Suppressor macrophage treated with lipopolysaccharide for 1 hour (primary cell): ENCODE results near the gene PRPF39.
"Not testable (repeated sequence)": the region's sequence is repeated elsewhere in the genome, so short reads cannot be mapped to it uniquely, and the experiment has no call there.

ENCODE experiments used
- DNase-seq, 3 donors: peaks; one replicate each; pipeline ENCODE4 v3.0.0-alpha.2; 2020 to 2022

The PRPF39 gene, protein sequence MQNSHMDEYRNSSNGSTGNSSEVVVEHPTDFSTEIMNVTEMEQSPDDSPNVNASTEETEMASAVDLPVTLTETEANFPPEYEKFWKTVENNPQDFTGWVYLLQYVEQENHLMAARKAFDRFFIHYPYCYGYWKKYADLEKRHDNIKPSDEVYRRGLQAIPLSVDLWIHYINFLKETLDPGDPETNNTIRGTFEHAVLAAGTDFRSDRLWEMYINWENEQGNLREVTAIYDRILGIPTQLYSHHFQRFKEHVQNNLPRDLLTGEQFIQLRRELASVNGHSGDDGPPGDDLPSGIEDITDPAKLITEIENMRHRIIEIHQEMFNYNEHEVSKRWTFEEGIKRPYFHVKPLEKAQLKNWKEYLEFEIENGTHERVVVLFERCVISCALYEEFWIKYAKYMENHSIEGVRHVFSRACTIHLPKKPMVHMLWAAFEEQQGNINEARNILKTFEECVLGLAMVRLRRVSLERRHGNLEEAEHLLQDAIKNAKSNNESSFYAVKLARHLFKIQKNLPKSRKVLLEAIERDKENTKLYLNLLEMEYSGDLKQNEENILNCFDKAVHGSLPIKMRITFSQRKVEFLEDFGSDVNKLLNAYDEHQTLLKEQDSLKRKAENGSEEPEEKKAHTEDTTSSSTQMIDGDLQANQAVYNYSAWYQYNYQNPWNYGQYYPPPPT

DNA sequence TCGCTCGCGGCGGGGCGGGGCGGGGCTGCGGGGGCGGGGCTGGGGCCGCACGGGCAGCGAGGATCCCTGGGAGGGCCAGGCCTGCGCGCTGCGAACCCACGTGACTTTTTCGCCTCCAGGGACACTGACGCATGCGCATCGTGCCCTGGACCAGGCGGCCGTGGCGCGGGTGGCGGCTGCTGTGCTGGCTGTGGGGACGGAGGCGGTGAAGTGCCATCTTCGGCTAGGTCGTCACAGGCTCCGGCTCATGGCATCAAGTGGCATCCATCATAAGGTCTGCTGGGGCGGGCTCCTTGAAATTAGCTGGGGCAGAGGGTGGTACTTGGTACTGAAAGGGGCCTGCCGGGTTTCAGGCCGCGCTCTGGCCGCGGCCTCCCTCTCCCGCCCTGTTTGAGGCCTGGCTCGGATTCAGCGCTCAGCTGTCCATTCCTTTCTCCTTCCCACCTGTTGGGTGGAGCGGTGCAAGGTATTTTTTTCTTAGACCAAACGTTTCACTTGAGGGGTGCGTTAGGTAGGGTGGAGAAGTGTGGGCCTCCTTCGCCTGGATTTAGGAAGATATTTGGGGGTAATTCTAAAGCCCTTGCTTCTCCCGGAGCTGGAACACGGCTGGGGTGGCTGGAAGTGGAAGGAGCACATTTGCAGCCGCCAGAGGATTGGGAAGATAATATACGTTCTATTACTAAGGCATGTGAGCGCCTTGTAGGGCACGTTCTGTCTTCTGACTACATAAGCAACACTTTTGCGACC is at the start of gene PRPF39:
PRPF39 (plus strand) TSS at position 141 of the 747 bp plus-strand sequence. CDS start 11,124 bp downstream, outside the sequence.
- peak; percentile 97 to 99 (median 98) for DNase-seq

DNA sequence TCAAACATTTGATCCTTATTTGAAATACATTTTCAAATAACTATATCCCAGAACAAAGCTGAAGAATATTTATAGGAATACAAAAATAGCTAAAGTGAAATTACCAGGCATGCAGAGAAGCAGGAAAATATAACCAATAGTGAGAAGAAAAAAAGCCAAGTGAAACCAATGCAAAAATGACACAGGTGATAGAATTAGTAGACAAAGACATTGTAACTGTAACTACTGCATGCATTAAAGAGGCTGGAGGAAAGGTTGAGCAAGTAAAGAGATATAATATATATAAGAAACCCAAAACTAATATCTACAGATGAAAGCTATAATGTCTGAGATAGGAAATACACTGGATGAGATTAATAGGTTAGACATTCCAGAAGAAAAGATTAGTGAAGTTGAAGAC is 49.2 kb upstream of the PRPF39 start:
- DNase-seq: no peak

DNA sequence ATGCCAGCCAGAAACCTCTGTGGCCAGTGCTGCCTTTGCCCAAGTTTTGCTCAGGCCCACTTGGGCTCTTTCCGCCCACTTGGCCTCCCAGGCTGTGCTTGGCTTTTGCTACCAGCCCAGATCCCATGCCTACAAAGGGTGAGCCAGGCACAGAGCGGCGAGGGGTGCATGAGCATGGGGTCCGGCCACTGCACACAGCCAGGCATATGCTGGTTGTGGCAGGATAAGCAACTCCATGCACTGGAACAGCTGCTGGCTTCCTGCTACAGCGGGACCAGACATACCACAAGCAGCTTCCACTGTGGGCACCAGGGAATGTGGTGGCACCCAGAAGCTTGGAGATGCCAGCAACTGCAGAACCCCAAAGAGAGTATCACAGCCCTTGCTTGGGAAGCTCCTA is 45.7 kb upstream of the PRPF39 start:
- no peak for DNase-seq

DNA sequence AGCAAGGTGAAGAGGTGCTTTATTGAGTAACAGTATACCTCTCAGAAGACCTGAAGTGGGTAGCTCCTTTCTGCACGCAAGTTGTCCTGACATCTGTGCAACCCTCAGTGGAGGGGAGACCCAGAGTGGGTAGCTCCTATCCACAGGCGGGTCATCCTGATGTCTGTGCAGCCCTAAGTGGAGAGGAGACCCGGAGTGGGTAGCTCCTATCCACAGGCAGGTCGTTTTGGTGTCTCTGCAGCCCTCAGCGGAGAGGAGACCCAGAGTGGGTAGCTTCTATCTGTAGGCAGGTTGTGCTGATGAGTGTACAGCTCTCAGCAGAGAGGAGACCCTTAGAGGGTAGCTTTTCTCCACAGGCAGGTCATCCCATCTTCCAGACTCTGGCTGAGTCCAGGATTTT is 45.1 kb upstream of the PRPF39 start:
- DNase-seq: no peak

DNA sequence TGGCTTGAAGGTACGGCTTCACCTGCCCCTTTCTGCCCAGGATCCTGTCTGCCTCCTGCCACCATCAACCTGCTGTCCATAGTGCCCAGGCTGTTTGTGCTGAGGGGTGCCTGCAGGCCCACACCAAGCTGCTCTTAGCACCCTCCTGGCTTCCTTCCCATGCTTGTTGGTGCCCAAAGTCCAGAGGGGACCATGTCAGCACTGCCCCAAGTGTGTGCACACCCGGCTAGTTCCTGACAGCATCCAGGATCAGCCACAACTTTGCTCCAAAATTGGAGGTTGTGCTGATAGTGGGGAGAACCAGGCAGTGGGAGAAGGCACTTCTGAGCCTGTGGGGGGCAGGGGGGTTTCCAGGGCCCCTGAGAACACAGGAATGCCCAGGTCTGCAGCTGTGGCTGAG is 44.5 kb upstream of the PRPF39 start:
- DNase-seq: no peak

DNA sequence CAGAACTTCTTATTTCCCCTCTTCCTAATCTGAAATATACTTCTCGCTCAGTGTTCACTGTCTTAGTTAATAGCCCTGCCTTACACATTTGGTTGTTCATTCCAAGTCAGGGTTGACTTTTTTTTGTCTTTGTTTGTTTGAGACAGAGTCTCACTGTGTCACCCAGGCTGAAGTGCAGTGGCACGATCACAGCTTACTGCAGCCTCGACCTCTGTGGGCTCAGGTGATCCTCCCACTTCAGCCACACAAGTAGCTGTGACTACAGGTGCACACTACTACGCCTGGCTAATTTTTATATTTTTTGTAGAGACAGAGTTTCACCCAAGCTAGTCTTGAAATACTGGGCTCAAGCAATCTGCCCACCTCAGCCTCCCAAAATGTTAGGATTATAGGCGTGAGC is 42.3 kb upstream of the PRPF39 start:
- no peak for DNase-seq

DNA sequence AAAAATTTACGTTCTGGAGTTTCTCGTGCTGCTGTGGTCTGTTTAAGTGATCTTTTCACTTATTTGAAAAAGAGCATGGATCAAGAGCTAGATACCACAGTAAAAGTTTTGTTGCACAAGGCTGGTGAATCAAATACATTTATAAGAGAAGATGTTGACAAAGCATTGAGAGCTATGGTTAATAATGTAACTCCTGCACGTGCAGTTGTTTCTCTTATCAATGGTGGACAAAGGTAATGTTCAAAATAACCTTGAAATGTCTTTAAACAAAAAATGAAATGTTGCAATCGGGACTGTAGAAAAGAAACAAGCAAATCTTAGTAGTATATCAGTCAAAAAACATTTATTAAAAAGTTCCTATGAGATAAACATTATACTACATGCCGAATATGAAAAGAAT is 39.3 kb upstream of the PRPF39 start:
- DNase-seq: no peak

DNA sequence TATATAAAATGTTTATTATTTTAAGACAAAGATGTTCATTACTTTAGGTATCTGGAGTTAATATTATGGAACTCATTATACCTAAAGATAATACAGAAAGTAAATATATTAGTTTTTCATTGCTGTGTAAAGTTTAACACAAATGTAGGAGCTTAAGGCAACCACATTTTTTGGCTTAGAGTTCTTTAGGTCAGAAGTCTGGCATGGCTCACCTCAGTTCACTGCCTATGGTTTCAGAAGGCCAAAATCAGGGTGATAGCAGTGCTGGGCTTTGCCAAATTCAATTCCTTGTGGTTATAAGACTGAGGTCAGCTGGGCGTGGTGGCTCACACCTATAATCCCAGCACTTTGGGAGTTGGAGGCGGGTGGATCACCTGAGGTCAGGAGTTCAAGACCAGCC is 35.5 kb upstream of the PRPF39 start:
- no peak for DNase-seq

DNA sequence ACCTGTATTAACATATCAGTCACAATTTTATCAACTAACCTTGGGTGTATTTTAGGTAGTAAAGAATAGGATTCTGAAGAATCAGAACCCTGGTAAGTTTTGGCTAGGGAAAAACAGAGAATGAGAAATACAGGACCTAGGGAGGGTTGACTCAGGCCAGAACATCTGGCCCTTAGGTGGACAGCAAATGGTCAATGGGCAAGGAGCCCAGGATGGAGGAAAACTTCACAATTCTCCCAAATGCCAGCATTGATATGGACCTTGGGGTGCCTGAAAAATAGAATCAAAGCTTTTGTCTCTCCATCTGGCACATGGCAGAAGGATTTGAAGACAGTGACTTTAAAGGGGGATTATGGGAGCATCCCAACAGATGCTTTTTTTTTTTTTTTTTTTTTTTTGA is 32.7 kb upstream of the PRPF39 start:
- DNase-seq: no peak

DNA sequence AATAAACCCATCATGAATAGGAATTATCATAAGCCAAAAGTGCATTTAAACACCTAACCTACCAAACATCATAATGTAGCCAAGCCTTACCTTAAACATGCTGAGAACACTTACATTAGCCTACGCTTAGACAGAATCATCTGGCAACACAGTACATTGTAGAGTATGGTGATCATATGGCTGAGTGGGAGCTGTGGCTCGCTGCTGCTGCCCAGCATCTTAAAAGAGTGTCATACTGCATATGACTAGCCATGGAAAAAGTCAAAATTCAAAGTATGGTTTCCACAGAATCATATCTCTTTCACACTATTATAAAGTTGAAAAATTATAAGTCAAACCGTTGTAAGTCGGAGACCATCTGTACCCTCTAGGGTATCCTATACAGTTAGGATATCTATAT is 32.0 kb upstream of the PRPF39 start:
- no peak for DNase-seq

DNA sequence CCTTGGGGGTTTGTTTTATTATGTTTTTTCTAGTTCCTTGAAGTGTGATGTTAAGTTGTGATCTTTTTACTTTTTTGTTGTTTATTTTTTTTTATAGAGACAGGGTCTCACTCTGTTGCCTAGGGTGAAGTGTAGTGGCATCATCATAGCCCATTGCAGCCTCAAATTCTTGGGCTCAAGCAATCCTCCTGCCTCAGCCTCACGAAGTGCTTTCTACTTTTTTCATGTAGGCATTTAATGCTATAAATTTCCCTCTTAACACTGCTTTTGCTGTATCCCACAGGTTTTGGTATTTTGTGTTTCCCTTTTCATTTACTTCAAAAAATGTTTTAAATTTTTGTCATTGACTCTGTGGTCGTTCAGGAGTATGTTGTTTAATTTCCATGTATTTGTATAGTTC is 26.6 kb upstream of the PRPF39 start:
- DNase-seq: no peak

DNA sequence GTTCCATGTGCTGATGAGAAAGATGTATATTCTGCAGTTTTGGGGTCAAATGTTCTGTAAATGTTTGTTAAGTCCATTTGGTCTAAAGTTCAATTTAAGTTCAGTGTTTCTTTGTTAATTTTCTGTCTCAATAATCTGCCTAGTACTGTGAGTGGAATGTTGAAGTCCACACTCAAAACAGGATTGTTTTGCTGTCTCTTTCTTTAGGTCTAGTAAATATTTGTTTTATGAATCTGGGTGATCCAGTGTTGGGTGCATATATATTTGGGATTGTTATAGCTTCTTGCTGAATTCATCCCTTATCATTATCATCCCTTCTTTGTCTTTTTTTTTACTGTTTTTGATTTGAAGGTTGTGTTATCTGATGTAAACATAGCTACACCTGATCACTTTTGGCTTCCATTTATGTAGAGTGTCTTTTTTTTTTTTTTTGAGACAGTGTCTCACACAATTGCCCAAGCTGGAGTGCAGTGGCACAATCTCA is 26.0 kb upstream of the PRPF39 start:
- DNase-seq: no peak

DNA sequence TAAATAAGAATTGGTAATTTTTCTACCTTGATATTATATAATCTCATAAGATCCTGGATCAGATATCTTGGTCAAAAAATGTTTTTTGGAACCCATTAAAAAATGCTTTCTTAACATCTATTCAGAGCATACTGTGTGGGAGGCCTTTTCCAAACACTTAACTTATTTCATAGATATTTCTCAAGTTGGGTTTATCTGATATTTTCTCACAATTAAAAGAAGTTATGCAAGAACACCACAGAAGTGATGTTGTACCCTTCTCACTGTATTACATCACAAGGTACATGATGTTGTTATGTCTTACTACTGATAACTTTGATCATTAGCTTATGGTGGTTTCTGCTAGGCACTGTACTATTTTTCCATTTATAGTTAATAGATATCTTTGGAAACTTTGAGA is 23.4 kb upstream of the PRPF39 start:
- DNase-seq: peak in 2 of 3 donors; percentile 25 to 29

DNA sequence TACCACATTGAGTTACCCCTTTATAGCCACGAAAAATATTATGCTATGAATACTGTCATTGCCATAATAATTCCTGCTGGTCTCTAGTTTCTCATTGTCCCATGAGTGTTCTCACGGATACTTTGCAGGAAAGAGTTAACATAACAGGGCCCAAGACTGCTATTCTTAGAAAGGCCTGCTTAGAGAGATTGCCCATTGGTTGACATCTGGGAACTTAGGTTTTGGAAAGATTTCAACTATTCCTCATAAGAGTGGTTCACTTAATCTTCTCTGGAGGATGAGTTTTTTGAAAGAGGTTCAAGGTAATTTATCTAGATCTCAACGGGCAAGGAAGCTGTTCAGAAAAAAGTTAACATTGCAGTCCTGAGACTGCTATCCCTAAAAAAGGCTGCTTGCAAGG is 18.4 kb upstream of the PRPF39 start:
- DNase-seq: no peak

DNA sequence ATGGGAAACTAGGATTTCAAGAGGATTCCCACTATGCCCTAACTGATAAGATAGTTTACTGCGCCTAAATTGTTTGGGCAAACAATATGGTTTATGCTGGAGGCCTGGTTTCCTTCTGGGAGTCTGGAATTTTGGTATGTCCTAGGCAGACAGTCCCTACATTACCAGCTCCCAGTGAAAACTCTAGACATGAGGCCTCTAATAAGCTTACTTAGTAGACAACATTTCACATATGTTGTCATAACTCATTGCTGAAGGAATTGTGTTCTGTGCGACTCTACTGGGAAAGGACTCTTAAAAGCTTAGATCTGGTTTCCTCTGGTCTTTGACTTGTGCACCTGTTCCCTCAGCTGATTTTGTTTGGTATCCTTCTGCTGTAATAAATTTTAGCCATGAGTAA is 18.0 kb upstream of the PRPF39 start:
- no peak for DNase-seq

DNA sequence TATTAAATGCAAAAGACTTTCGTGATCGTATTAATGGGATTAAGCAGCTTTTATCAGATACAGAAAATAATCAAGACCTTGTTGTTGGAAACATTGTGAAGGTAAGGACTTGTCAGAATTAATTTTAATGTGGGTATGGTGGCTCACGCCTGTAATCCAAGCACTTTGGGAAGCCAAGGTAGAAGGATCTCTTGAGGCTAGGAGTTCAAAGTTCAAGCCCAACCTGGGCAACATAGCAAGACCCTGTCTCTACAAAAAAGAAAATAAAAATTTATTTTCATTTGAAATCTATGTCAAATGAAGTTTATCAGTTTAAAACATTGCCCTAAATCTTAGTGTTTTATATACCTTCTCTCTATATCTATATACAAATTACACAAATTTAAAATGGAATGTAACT is 17.2 kb upstream of the PRPF39 start:
- no peak for DNase-seq

DNA sequence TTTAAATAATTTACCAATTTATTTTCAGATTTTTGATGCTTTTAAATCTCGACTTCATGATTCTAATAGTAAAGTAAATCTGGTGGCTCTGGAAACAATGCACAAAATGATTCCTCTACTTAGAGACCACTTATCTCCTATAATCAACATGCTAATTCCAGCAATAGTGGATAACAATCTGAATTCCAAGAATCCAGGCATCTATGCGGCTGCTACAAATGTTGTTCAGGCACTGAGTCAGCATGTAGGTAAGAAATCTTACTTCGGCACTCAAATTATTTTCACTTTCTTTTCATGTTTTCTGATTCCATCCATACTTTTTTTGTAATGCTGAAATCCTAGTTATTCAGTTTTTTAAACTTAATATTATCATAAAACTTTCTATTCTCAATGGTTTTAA is 15.5 kb upstream of the PRPF39 start:
- DNase-seq: no peak

DNA sequence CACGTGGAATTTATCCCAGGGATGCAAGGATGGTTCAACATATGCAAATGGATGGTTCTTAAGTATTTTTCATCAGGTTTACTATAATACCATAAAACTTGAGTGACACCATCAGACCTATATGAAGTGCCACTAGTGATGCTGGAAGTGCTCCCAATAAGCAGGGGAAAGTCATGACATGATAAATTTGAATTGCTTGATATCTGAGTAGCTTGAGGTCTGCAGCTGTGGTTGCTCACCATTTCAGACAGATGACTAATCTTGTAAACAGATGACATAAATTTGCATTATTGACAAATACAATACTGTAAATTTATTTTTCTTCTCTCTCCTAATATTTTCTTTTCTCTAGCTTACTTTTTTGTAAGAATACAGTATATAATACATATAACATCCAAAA is 13.7 kb upstream of the PRPF39 start:
- DNase-seq: no peak

DNA sequence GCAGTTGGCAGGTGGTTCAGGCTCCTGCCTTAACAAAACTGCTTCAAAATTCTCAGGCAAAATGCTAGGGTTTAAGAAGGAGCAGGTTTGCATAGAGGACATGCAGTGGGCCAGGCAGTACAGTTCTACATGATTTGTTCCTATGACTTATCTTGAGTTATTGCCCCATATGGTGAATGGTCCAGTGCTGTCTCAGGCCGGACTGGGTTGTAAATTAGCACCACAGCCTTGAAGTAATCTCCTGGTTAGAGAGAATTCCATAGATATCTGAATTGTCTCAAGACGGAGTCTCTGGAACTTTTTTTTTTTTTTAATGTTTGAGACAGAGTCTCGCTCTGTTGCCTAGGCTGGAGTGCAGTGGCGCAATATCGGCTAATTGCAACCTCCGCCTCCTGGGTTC is 11.8 kb upstream of the PRPF39 start:
- DNase-seq: no peak

DNA sequence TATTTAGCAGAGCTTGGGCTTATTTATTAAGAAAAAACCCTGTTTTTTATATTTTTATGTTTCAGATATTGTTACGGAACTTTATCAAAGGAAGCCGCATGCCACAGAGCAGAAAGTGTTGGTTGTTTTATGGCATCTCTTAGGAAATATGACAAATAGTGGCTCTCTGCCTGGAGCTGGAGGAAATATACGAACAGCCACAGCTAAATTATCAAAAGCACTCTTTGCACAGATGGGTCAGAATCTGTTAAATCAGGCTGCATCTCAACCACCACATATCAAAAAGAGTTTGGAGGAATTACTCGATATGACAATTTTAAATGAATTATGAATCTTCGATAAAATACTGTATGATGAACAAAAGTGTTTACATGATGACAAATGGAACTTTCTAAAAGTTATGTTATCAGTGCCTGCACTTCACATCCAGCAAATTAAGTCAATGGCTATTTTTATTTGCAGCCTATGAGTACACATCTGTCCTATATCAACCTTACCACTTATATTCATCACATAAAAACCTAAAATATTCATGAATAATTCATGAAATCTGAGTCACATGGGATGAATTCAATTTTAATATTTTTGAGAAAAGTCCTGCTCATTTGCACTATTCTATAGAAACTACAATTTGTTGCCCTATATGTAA is 10.6 kb upstream of the PRPF39 start:
- DNase-seq: no peak

DNA sequence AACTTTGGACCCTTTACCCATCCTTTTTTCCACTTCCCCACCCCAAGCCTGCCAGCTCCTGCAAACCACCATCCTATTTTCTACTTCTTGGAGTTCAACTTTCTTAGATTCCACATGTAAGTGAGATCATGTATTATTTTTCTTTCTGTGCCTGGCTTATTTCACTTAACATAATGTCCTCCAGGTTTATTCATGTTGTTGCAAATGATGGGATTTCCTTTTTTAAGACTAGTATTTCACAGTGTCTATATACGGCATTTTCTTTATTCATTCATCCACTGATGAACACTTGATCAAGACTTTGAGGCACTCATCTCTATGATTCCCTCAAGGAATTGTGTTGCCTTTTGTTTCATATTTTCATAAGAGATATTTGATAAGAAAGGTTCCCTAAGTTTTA is 5.6 kb upstream of the PRPF39 start:
- DNase-seq: no peak

DNA sequence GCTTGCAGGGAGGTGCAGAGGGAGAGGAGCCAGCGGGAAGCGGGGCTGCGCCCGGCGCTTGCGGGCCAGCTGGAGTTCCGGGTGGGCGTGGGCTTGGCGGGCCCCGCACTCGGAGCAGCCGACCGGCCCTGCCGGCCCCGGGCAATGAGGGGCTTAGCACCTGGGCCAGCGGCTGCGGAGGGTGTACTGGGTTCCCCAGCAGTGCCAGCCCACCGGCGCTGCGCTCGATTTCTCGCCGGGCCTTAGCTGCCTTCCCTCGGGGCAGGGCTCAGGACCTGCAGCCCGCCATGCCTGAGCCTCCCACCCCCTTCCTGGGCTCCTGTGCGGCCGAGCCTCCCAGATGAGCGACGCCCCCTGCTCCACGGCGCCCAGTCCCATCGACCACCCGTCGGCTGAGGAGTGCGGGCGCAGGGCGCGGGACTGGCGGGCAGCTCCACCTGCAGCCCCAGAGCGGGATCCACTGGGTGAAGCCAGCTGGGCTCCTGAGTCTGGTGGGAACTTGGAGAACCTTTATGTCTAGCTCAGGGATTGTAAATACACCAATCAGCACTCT is 3.4 kb upstream of the PRPF39 start:
- not testable (repeated sequence) for DNase-seq

DNA sequence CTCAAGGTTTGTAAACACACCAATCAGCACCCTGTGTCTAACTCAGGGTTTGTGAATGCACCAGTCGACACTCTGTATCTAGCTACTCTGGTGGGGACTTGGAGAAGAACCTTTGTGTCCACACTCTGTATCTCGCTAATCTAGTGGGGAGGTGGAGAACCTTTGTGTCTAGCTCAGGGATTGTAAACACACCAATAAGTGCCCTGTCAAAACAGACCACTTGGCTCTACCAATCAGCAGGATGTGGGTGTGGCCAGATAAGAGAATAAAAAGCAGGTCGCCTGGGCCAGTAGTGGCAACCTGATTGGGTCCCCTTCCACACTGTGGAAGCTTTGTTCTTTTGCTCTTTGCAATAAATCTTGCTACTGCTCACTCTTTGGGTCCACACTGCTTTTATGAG is 2.8 kb upstream of the PRPF39 start:
- not testable (repeated sequence) for DNase-seq
